Stimulated activated CD8-positive, alpha-beta memory T cell treated with anti-CD3 and anti-CD28 coated beads, Interleukin-4, amount 100 ng/mL, for 24 hours (primary cell): ENCODE results near the gene KCNQ2.

Experiments used
- DNase-seq: peaks from one replicate; pipeline ENCODE4 v3.0.0-alpha.2; 2020; ENCODE audit warnings: low read depth

Gene KCNQ2

DNA sequence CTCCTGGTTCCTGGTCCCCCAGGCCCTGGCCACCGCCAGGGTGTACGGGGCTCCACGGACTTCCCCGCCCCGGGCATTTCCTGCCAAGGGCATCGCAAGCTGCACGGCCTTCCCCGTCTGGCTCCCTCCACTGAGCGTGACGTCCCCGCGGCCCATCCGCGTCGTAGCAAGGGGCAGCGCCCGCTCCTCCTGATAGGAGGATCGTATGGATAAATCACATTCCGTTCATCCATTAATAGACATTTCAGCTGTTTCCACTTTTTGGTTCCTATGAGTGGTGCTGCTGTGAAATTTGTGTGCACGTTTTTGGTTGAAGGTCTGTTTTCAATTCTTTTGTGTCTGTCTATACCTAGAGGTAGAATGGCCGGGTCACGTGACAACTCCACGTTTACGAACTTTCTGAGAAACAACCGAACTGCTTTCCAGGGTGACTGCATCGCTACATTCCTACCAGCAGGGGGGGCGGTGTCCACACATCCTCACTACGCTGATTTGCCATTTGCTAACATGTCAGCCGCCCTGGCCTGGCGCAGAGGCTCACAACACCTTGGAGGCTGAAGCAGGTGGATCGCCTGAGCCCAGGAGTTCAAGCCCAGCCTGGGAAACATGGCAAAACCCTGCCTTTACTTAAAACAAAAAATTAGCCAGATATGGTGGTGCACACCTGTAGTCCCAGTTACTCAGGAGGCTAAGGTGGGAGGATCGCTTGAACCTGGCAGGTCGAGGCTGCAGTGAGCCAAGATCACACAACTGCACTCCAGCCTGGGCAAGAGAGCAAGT, 37.7 kb downstream of the KCNQ2 start:
- peak; percentile 68 for DNase-seq

DNA sequence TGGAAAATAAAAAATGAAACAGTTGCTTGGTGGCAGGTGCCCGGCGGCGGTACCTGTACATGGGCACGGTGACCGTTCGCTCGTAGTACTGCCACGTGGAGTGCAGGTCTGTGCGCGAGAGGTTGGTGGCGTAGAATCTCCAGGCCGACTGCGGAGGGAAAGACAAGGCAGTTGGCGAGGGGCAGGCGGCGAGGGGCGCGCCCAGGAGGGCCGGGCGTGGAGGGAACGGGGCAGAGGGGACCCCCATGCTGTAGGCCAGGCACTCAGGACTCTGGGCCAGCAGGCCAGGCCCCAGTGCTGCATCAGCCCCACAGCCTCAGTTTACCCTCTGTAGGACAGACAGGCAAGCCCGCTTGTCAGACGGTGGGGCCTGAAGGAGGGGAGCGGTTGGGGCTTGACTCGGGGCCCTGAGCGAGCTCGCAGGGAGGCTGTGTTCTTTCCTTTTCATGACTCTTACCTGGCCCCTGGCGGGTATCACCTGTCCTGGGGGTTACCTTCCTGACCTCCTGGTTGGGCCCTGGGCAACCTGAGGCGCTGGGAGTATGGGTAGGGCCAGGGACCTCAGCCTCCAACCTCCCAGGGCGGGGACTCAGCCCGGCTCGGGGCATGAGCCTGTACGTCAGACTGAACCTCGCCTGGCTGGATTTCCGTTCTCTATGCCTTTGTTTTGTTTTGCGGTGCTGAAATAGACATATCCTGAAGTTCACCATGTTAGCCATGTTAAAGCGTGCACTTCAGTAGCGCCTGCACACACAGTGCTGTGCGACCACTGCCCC, 38.5 kb downstream of the KCNQ2 start:
- DNase-seq = no peak

DNA sequence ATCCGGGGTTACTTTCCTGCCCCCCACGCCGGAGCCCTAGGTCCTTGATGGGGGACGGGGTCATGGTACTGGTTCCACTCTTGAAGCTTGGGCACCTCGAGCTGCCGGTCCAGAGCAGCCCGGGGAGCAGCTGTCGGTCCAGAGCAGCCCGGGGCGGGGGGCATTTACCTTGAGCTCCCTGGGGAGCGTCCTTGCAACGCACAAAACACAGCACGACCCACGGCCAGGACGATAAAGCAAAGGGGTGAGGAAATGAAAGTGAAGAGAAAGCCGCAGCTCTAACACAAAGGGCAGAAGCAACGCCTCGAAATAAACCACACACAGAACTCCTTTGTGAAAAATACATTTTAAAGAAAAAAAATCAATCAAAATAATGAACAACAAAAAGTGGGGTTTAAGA, 39.1 kb downstream of the KCNQ2 start:
- DNase-seq = no peak

DNA sequence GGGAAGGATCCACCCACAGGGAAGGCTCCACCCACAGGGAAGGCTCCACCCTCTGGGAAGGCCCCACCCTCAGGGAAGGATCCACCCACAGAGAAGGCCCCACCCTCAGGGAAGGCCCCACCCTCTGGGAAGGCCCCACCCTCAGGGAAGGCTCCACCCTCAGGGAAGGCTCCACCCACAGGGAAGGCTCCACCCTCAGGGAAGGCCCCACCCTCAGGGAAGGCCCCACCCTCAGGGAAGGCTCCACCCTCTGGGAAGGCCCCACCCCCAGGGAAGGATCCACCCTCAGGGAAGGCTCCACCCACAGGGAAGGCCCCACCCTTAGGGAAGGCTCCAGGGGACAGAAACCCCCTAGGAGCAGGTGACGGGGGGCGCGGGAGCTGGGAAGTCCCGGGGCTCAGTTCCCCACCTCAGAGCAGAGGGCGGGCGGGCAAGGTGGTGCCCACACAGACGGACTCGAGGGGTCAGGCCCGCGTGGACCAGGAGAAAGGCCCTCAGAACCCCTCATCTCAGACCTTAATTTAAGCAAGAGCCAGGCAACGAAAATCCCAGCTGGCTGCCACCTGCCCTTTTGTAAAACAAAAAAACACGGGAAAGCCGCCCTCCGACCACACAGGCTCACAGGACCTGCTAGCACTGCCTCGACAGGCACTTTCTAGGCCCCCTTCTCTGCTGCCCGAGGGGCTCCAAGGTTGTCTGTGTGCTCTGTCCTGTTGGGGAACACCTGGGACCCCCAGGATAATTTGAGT, 39.7 kb downstream of the KCNQ2 start:
- DNase-seq = no peak

DNA sequence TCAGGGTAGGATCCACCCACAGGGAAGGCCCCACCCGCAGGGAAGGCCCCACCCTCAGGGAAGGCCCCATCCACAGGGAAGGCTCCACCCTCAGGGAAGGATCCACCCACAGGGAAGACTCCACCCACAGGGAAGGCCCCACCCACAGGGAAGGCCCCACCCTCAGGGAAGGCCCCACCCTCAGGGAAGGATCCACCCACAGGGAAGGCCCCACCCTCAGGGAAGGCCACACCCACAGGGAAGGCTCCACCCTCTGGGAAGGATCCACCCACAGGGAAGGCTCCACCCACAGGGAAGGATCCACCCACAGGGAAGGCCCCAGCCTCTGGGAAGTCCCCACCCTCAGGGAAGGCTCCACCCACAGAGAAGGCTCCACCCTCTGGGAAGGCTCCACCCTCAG, 40.5 kb downstream of the KCNQ2 start:
- DNase-seq = no peak

DNA sequence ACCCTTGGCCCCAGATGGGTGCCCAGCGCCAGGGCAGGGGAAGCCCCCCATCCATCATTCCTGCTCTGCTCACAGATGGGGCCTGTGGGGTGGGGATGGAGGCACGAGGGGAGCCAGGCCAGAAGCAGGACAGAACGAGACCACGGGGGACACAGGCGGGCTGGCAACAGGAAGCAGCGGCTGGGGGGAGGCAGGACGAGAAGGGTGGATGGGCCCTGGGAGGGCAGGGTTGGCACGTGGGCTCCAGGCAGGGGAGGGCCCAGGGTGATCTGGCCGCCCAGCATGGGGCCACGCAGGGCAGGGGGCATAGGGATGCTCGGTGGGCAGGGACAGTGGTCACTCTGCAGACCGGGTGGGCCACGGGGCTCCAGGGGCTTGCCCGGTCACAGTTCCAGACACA, 41.6 kb downstream of the KCNQ2 start:
- no peak for DNase-seq

DNA sequence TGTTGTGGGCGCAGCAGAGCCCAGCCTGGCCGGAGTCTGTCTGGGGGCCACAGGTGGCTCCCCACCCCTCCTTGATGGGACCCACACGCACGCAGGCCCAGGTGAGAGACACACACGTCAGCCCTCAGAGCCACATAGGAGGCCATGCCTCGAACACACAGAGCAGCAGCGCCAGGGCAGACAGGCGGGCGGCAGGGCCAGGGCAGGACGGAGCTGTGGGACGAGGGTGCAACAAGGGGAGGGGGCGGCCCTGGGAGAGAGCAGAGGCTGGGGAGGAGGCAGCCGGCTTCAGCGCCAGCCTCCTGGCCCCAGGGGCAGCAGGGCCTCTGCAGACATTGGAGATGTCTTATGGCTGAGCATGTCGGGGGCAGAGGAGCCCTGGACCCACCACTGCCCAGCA, 42.5 kb downstream of the KCNQ2 start:
- DNase-seq = no peak

DNA sequence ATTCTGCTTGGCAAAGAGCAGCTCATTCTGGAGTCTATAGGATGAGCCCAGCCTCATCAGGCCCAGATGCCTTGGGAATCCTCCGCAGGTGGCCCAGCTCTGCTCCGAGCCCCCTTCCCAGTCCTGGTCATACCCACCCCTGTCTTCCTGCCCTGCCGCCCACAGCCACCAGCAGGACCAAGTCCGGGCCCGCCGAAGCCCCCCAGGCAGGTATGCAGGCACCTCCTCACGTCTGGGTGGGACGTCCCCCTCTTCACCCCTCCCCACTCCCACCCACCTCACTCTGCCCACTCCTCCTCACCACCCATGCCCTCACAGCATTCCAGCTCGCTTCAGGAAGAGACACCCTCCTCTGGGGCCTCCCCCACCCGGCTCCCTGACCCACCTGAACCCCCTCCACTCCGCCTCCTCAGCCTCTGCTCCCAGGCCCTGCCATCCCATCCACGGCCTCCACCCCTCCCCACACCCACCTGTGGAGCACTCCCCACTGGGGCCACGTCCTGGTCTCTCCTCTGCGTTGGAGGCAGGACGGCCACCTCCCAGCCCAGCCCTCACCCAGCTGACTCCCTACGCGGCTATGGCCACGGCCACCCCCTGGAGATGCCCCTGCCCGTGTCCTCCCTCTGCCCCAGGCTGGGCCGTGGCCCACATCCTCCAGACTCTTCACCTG, 43.4 kb downstream of the KCNQ2 start:
- no peak for DNase-seq

DNA sequence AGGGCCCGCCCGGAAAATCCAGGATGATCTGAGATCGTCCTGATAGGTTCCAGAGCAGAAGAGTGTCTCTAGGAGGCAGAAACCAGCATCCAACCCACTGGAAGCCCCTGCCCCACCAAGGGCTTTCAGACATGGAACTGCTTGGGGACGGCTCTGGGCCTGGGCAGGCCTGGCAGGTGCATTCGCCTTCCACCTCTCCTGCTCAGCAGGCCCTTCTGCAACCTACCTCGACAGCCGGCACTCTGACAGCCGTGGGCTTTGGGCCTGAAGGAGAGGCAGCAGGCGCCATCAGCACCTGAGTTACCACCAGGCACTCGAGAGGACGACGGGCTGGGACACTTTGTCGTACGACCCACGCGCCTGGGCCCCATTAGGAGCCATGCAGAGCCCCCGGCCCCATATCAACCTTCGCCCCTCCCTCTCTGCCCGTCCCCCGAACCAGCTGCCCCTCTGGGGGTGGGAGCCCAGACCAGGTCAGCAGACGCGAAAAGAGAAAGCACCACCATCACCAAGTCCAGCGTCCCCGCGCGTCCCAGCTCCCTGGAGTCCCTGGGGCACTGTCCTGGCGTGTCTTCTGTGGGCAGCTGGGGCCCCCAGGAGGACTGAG, 44.6 kb downstream of the KCNQ2 start:
- no peak for DNase-seq

DNA sequence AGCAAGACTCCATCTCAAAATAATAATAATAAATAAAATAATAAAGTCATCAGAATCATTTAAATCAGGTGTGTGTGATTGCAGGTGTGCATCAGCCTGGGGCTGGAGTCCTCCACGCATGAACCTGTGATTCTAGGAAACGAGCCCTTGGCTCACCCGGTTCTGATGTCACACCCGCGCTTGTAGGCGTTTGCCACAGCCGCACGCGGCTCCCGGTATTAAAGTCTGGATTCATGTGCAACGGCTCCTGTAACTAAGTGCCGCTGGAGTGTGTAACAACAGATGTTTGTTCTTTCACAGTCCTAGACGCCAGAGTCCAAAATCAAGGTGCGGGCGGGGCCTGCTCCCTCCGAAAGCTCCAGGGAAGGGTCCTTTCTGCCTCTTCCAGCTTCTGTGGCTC, 45.2 kb downstream of the KCNQ2 start:
- no peak for DNase-seq

DNA sequence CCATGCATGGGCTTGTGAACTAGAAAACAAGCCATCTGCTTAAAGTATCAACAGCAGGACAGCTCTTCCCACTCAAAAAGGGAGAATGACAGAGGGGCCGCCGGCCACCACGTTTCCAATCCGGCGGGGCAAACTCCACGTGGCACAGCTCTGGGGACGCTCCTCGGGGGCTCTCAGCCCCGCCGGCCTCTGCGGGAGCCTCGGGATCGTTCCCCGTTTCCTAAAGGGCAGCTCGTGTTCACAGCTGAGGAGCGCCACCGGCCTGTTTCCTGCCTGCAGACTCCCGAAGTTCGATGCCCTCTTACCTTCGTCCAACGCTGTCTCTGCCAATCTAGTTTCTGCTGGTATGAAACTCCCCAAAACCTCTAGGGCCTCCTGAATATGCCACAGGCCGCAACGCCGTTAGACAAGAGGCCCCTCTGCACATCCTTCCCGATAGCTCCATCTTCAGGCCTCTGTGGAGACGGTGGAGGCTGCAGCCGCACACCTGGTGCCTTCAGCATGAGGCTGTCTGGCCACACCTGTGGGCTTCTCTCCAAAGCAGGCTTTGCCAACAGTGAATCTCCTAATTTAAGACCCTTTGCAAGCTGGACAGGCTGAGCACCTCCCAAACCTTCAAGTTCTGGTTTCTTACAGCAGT, 46.5 kb downstream of the KCNQ2 start:
- DNase-seq = no peak

DNA sequence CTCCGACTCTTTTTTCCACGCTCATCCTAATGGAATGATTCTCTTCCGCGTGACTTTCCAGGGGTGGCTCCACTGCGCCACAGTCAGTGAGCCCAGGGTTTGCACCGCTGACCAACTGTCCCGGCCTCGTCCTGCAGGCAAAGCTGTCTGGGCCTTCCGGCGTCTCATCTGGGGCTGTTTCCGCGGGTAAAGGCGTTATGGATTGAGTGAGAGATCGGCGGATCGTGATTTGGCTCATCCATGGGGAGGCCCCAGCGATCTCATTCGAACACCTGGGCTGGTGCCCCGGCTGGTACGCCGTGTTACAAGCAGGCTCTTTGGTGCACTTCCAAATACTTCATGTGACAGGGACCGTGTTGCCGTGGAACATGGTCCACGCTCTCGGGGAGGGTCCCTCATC, 47.8 kb downstream of the KCNQ2 start:
- no peak for DNase-seq

DNA sequence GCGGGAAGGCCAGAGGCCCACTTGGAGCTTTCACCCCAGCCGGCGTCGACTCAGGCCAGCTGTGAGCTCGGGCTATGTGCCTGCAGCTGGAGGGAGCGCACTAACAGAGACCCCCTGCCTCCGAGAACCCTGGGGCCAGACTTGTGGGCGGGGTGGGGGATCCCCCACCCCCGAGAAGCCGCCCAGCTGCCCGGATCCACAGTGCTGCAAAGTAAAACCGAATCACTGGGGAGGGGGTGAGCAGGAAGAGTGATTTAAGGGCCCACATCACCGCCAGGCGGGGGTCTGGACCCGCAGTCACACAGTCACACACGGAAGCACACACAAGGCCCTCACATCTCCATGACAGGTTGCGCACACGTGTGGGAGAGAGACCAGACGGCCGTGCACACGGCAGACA, 48.7 kb downstream of the KCNQ2 start:
- DNase-seq = no peak

DNA sequence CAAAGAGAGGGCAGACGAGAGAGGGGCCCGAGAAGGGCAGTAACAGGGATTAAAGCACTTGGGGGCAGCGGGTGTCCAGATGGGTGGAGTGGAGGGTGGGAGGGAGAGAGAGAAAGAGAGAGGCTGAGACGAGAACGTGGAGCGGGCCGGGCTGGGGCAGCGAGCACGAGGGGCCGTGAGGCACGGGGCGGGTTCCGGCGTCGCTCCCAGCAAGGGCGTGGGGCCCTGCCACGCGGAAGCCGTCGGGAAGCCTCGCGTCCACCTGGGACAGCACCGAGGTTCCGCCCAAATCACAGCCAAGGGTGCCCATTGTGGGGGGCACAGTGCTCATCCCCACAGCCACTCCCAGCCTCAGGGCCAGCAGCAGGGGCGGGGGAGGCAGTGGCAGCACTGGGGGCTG, 49.8 kb downstream of the KCNQ2 start:
- no peak for DNase-seq

DNA sequence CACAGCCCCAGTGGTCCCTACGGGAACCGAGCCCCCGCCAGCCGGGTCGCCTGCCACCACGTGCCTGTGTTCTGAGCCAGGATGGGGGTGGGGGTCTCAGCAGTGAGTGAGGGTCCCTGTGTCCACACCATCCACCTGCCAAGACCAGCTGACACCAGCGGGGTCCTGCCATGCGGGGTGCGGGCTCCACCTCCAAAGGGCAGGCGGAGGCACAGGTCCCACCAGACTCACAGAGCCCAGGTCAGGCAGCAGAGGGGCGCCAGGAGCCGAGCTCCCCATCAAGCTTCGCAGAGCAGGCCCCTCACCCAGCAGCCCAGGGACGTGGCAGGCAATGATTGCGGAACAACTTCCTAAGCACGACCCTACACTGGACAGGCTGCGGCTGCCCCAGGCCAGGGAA, 50.5 kb downstream of the KCNQ2 start:
- no peak for DNase-seq

DNA sequence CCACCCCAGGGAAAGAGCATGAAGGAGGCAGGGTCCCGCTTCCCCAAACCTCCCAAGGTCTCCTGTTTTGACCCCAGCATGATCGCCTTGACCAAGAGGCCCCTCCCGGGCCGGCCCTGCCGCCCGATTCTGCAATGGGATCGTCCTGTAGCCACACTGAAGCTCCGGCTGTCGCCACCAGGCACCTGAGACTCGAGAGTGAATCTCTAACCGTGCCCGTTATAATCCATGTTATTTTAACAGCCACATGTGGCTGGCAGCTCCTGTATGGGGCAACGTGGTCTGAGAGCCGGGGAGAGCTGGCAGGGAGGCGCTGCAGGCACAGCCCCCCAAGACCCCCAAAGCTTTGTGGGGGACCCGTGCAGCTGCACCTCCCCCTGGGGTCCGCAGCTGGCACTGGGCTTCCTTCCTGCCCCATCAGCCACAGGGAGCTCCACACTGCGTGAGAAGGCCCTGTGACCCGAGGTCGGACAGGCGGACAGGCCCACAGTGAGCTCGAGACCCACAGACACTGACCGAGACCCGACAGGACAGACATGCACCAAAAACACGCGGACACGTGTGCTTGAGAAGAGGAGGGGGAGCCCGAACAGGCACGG, 51.3 kb downstream of the KCNQ2 start:
- DNase-seq = no peak

DNA sequence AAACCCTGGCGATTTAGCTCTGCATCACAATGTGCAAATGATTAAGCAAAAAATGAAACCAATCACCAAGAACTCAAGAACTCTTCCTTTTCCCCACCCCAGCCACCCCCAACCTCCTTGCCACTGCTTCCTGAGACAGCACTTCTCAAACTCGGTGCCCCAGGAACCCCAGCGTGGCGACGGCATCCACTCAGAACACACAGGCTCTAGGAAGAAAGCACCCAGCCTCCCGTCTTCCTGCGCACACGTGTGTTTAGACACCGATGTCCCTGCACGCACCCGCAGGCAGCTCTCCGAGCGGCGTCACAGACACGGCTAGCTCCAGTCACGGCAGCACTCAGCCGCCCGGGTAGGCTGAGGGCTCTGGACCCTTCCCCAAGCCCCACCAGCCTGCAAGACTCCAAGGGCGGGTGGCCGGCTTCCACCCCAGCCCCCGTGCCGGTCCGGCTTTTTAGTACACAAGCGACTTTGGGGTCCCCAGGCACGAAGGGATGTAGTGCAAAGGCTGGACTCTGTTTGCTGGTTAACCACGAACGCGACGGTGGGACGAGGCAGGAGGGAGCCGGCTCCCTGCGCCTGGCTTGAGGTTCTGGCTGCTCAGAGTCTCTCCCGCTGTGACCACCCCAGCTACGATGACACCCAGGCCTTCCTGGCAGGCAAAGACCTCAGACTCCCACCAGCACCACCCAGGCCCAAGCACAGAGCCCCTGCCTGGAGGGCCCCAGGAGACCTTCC, 51.9 kb downstream of the KCNQ2 start:
- no peak for DNase-seq

DNA sequence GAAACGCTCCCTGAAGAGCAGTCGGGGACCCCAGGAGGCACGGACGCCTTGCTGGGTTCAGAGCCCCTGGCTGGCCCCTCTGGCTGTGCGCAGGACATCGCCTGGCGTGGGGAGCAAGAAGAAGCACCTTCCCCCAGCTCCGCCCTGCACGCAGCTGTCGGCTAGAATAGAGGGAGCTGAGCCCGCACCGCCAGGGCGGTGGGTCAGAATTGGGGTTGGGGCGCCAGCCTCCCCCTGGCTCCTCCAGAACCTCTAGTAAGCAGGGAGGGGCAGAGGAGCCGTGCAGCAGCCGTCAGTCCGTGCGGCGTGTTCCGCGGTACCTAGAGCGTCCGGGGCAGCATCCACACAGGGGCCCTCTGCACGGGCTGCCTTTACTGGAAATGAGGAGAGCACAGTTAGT, 53.2 kb downstream of the KCNQ2 start:
- no peak for DNase-seq

DNA sequence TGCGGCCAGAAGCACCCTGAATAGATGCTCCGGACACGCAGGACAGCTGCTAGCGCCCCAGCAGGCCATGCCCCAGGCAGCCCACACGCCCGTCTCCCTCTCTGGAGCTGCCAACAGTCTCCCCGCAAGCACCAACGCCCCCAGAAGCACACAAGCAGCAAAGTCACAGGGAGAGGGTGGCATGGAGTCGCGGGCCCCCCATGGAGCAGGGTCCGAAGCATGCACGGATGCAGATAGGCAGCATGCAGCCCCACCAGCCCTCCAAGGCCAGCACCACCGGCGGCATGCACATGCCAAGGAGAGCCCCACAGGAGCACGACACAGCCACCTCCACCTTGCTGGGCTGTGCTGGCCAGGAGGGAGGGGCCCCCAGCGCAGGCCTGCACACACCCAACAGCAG, 53.8 kb downstream of the KCNQ2 start:
- DNase-seq = no peak

DNA sequence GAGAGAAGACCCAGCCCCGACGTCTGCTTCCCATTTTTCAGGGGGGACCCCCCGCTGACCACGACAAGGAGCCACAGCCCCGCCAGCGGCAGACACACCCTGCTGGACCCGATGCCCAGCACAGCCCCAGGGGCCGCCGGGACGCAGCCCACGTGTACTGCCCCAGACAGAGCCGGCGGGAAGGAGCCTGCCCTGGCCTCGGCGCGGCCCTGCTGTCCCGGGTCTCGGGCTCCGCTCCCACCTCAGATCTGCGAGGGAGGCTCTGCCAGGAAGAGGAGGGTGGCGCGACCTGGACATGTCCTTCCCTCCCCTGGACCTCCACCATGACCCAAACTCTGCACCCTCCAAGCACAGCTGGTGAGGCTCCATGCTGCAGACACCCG, 54.7 kb downstream of the KCNQ2 start:
- no peak for DNase-seq
